GM18873 (cell line): ENCODE results near the gene PPIL3.
"Not testable (repeated sequence)": the region's sequence is repeated elsewhere in the genome, so short reads cannot be mapped to it uniquely, and the experiment has no call there.

Source experiments
- ATAC-seq: cut with Tn5 transposase; IDR thresholded peaks from one replicate; pipeline ENCODE4 v1.9.1; 2021; ENCODE audit warnings: mild to moderate bottlenecking, moderate library complexity, moderate number of reproducible peaks; ENCODE audit not compliant: unreplicated experiment, low FRiP score

Gene PPIL3

GRCh38 chr2:200888704-200889625 is at the start of gene PPIL3, which contains the start of gene NIF3L1:
TSS of gene PPIL3 (minus strand) at chr2:200889077. CDS start at chr2:200887615, 1,462 bp downstream.
TSS of gene NIF3L1 (plus strand) at chr2:200889371. CDS start at chr2:200891944, 2,573 bp downstream.
- peak; percentile 81 for ATAC-seq

GRCh38 chr2:200930947-200931626 is 42.2 kb upstream of the PPIL3 start:
- ATAC-seq = no peak

GRCh38 chr2:200929334-200930249 is 40.7 kb upstream of the PPIL3 start:
- no peak for ATAC-seq

GRCh38 chr2:200922439-200922838 is 33.6 kb upstream of the PPIL3 start:
- no peak for ATAC-seq

GRCh38 chr2:200913654-200914053 is 24.8 kb upstream of the PPIL3 start:
- ATAC-seq = no peak

- ATAC-seq = no peak
These were observed 21.1 kb upstream of the PPIL3 start for GRCh38 chr2:200909958-200910357.

- ATAC-seq = peak; percentile 45
These were observed 16.9 kb upstream of the PPIL3 start for GRCh38 chr2:200905618-200906296.

- ATAC-seq = peak; percentile 84
These were observed 12.7 kb upstream of the PPIL3 start for GRCh38 chr2:200901459-200902072.

- ATAC-seq = no peak
These were observed 10.6 kb upstream of the PPIL3 start for GRCh38 chr2:200899482-200899881.

- ATAC-seq = not testable (repeated sequence)
These were observed 7.1 kb downstream of the PPIL3 start for GRCh38 chr2:200881715-200882249.

GRCh38 chr2:200878289-200878880 is 10.5 kb downstream of the PPIL3 start:
- ATAC-seq = no peak

- ATAC-seq = no peak
These were observed 11.4 kb downstream of the PPIL3 start for GRCh38 chr2:200877443-200877842.

- ATAC-seq = no peak
These were observed 15.3 kb downstream of the PPIL3 start for GRCh38 chr2:200873560-200873959.

- ATAC-seq = no peak
These were observed 17.7 kb downstream of the PPIL3 start for GRCh38 chr2:200871151-200871550.

GRCh38 chr2:200869014-200869413 is 19.9 kb downstream of the PPIL3 start:
- no peak for ATAC-seq

- peak; percentile 78 for ATAC-seq
These were observed 24.5 kb downstream of the PPIL3 start, which contains the start of gene CLK1 for GRCh38 chr2:200864176-200865034. TSS of gene CLK1 (minus strand) at chr2:200864658. CDS start at chr2:200861862, 2,796 bp downstream.

GRCh38 chr2:200863782-200864175 is 25.1 kb downstream of the PPIL3 start:
- ATAC-seq = peak; percentile 1

GRCh38 chr2:200862532-200863000 is 26.3 kb downstream of the PPIL3 start:
- no peak for ATAC-seq
